ENCODE data around the gene FBXW11. TPM values are rescaled to one million over a fixed set of nuclear protein-coding genes. Genes with fewer than 3 reads are reported as not detected.

FBXW11 gene
- total and polyA plus RNA-seq, 10 of the 15 experiments (the other 5 are each of a cell fraction or from before 2014, with no cell fraction given) = 4.3 to 61.5 (median 40.0) TPM

DNA sequence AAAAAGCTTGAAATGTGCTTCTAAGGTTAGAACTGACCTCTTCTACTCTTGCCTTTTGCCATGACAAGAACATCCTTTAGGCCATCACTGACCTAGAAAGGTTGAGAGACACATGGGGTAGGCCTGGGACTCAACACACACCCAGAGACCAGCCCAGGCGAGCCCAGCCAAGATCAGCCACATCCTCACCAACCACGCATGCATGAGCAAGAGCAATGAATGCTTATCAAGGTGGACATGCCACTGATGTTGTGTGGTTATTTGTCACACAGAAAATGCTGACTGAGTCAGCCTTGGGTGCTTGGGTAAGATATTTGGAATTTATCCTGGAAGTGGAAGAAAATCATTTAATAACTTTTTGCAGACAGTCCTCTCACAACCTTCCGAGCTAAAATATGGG lies 181.4 kb downstream of the FBXW11 start:
- no peaks in the 10 kb centered on the region for H4K20me1 ChIP-seq (ENCODE audit: control insufficient read depth, insufficient read depth)
- H3K36me3 ChIP-seq (ENCODE audit: control insufficient read depth in 2 of 2, insufficient read depth in 2 of 2, low read length in 1 of 2) = no peaks in the 10 kb centered on the region
- H3K4me2 ChIP-seq (ENCODE audit: control insufficient read depth, insufficient read depth) = no peak overlapping the region
- H2AFZ ChIP-seq (ENCODE audit: control insufficient read depth, low read depth, low read length) = no peak overlapping the region
- WGBS (ENCODE audit: insufficient coverage, insufficient replicate concordance, low lambda C conversion rate, missing lambda C conversion rate) = 9% methylated on average over 3 of the region's 3 CpGs
- in situ Hi-C loops (cut with MboI) = no loop called here
- H3K9me3 ChIP-seq (replicated peaks; ENCODE audit: control insufficient read depth, insufficient read depth, low read length) = no peaks in the 10 kb centered on the region
- no TSS peak for BruUV-seq (replicated peaks)
- no peak overlapping the region for H3K4me3 ChIP-seq
- H3K9ac ChIP-seq (ENCODE audit: control insufficient read depth, insufficient read depth, low read length) = no peak overlapping the region
- ATAC-seq (no peak), FAIRE-seq (no peak), DNase-seq (ENCODE audit: low read depth, low spot score) (no peak)
- ChIA-PET SMC1A (ENCODE audit: uncharacterized antibody, unreplicated experiment) (no interaction called here), CTCF (no interaction called here), POLR2A (interaction anchor here (0.6 kb wide), 1 partner anchor 11 kb away, joined by 3 read pairs; no protein-coding TSS in a partner anchor), RAD21 (ENCODE audit: unreplicated experiment) (no interaction called here)
- H3K27ac ChIP-seq (ENCODE audit: control insufficient read depth, insufficient read depth) = no peak overlapping the region
- intact Hi-C loops (cut with micrococcal nuclease; ENCODE audit: unreplicated experiment) = no loop called here
- TF ChIP-seq MYC (IDR thresholded peaks at IDR 0.05; ENCODE audit: insufficient read depth, insufficient read length, insufficient replicate concordance, low read length, severe bottlenecking) (no peak), POLR2A (IDR thresholded peaks at IDR 0.05; ENCODE audit: low read depth, low read length) (no peak), ESRRA (IDR thresholded peaks at IDR 0.05; ENCODE audit: low read length) (no peak), NFYA (IDR thresholded peaks at IDR 0.05; ENCODE audit: borderline replicate concordance, low read depth, low read length) (no peak), SMAD1 (IDR thresholded peaks at IDR 0.05; ENCODE audit: low read depth, partially characterized antibody) (no peak), BRCA1 (IDR thresholded peaks at IDR 0.05; ENCODE audit: low read depth, low read length) (no peak), IKZF1 (conservative IDR thresholded peaks at IDR 0.05) (no peak), TCF3 (IDR thresholded peaks at IDR 0.05; ENCODE audit: borderline replicate concordance, insufficient read depth, low read depth, low read length) (no peak), YY1 (IDR thresholded peaks at IDR 0.05; ENCODE audit: low read depth, low read length) (no peak)
- TF ChIP-seq, protein P1, sequence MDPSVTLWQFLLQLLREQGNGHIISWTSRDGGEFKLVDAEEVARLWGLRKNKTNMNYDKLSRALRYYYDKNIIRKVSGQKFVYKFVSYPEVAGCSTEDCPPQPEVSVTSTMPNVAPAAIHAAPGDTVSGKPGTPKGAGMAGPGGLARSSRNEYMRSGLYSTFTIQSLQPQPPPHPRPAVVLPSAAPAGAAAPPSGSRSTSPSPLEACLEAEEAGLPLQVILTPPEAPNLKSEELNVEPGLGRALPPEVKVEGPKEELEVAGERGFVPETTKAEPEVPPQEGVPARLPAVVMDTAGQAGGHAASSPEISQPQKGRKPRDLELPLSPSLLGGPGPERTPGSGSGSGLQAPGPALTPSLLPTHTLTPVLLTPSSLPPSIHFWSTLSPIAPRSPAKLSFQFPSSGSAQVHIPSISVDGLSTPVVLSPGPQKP (IDR thresholded peaks at IDR 0.05; ENCODE audit: low read depth, low read length) = no peak
- TF ChIP-seq, protein P2, sequence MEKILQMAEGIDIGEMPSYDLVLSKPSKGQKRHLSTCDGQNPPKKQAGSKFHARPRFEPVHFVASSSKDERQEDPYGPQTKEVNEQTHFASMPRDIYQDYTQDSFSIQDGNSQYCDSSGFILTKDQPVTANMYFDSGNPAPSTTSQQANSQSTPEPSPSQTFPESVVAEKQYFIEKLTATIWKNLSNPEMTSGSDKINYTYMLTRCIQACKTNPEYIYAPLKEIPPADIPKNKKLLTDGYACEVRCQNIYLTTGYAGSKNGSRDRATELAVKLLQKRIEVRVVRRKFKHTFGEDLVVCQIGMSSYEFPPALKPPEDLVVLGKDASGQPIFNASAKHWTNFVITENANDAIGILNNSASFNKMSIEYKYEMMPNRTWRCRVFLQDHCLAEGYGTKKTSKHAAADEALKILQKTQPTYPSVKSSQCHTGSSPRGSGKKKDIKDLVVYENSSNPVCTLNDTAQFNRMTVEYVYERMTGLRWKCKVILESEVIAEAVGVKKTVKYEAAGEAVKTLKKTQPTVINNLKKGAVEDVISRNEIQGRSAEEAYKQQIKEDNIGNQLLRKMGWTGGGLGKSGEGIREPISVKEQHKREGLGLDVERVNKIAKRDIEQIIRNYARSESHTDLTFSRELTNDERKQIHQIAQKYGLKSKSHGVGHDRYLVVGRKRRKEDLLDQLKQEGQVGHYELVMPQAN (conservative IDR thresholded peaks at IDR 0.05) = no peak
- no peaks in the 10 kb centered on the region for H3K4me1 ChIP-seq (ENCODE audit: control insufficient read depth, insufficient read depth, low read length)
- H3K79me2 ChIP-seq (ENCODE audit: control insufficient read depth, insufficient read depth, low read length) = no peaks in the 10 kb centered on the region
- H3K27me3 ChIP-seq (replicated peaks in 1 of 2; ENCODE audit: control insufficient read depth in 2 of 2, insufficient read depth in 2 of 2, low read length in 1 of 2) = no peaks in the 10 kb centered on the region
